Measurements from ENCODE around the gene PDE9A.

- TF ChIP-seq CTCF (IDR thresholded peaks at IDR 0.05) (no peak), POLR2A (IDR thresholded peaks at IDR 0.05) (no peak)
Measured at GRCh38 chr21:42721341-42721824, 68.0 kb downstream of the PDE9A start.
